Adrenal gland (tissue), 5 donors: Measurements from ENCODE around the gene TPGS1.

Experiments
- POLR2A ChIP-seq, 2 donors: fragments of 450-650 bp; IDR thresholded peaks; one replicate each; pipeline ENCODE4 v1.6.1; 2017; ENCODE audit warnings: antibody characterized with exemption in 2 of 2, mild to moderate bottlenecking in 2 of 2, moderate library complexity in 1 of 2
- TF ChIP-seq, protein P1 (sequence below), 6 experiments: fragments of 450-650 bp in 4 of 6; fragments of 200-600 bp in 2 of 6; sonication (generic) in 1 of 6; IDR thresholded peaks; 1 replicate in 5 of 6; 2 replicates in 1 of 6; pipeline versions ENCODE4 v1.5.1 to v1.8.0; 2016 to 2021; ENCODE audit warnings: antibody characterized with exemption in 6 of 6, mild to moderate bottlenecking in 2 of 6, moderate library complexity in 1 of 6
- donor health status: DM: no; HTN: no; CAD: no.

DNA sequence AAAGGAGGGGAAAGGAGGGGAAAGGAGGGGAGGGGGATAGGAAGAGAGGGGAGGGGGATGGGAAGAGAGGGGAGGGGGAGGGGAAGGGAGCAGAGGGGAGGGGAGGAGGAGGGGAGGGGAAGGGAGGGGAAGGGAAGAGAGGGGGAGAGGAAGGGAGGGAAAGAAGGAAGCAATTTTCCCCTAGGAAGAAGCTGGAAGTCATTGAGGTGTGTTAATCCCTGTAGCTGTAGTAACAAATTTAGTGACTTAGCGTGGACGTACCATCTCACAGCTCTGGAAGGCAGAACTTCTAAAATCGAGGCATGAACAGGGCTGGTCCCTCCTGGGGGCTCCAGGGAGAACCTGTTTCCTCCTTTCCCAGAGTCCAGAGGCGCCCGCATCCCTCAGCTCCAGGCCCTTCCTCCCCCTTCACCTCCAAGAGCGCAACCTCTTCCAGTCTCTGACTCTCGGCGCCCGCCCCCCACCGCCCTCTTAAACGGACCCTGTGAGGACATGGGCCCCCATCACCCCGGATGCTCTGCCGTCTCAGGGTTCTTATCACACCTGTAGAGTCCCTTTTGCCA lies 18.6 kb downstream of the TPGS1 start:
- TF ChIP-seq, protein P1, sequence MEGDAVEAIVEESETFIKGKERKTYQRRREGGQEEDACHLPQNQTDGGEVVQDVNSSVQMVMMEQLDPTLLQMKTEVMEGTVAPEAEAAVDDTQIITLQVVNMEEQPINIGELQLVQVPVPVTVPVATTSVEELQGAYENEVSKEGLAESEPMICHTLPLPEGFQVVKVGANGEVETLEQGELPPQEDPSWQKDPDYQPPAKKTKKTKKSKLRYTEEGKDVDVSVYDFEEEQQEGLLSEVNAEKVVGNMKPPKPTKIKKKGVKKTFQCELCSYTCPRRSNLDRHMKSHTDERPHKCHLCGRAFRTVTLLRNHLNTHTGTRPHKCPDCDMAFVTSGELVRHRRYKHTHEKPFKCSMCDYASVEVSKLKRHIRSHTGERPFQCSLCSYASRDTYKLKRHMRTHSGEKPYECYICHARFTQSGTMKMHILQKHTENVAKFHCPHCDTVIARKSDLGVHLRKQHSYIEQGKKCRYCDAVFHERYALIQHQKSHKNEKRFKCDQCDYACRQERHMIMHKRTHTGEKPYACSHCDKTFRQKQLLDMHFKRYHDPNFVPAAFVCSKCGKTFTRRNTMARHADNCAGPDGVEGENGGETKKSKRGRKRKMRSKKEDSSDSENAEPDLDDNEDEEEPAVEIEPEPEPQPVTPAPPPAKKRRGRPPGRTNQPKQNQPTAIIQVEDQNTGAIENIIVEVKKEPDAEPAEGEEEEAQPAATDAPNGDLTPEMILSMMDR (IDR thresholded peaks at IDR 0.05), result no peak
- TF ChIP-seq POLR2A (IDR thresholded peaks at IDR 0.05), result no peak
